Endometrium (tissue), 2 donors: ENCODE data around the gene RAB6D.
"Not testable (repeated sequence)": the region's sequence is repeated elsewhere in the genome, so short reads cannot be mapped to it uniquely, and the experiment has no call there.

ENCODE experiments used
- FAIRE-seq: peaks from 2 replicates; lab custom pipeline; 2012; peaks lifted over from hg19 to GRCh38; lab: Jason Lieb, UNC
- donor health status: control.
- donor health status: control.

Gene RAB6D

GRCh38 chr2:131363703-131364186 lies at the start of gene RAB6D:
Gene RAB6D, minus strand, starts transcription at chr2:131364168. Its CDS starts 448 bp downstream, at chr2:131363720.
- not testable (repeated sequence) for FAIRE-seq

GRCh38 chr2:131413148-131413747 lies 49.3 kb upstream of the RAB6D start:
- peak; percentile 95 for FAIRE-seq

GRCh38 chr2:131410173-131410572 lies 46.2 kb upstream of the RAB6D start:
- FAIRE-seq = no peak

GRCh38 chr2:131408778-131409177 lies 44.8 kb upstream of the RAB6D start:
- no peak for FAIRE-seq

DNA sequence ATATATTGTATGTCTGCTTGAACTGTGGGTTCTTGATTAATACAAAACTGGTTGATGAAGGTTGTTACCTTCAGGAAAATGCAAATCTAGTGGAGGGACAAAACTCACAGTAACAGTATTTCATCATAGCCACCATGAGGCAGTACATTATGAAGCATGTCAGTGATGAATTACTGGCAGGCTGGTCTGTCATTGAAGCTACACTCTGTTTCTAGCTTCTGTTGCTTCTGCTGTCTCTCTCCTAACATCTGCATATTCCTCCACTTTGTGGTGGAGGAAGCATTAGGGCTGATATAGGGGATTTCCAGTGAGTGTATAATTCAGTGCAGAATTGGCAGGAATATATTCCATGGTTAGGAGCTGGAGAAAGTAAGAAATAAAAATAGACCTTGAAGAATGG lies 44.2 kb upstream of the RAB6D start:
- FAIRE-seq = no peak

DNA sequence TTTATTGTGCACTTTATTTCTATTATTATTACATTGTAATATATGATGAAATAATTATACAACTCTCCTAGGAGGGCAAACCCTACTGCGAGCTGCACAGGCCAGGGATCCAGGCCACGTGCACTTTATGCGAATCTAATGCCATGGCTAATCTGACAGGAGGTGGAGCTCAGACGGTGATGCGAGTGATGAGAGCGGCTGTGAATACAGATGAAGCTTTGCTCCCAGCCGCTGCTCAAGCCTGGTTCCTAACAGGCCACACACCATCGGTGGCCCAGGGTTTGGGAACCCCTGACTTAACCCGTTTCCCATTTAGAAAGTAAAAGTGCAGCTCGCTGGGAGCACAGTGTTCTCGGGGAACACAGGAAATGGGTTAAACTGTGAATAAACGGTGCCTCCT lies 40.8 kb upstream of the RAB6D start:
- FAIRE-seq = no peak

DNA sequence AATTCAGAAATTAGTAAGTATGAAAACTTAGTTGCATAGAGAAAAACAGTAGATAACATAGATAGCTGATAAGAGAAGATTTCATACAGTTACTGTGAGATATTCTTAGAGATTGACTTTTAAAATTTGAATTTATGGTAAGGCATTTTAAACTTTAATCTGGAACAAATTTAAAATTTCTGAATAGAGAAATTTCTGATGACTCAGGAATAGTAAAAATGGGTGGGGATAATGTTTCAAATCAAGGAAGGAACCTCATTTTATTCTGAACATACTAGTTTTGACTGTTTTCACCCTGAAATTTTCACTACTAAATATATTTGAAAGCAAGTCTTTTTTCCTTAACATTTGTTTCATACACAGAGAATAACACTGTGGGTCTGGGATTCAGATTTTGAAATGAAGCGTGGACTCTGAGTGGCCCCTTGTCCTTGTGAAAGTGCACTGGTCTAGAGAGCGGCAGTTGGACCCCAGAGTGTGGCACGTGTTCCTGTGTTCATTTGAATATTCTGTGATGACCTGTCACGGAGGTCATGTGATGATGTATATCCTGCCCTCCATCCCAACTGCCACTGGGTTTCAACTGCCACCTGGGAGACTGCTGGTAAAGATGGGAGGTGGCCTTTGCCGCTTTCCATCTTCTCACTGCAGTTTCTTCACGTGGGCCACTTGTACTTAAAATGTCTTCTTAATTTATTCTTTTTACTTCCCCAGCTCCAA lies 38.5 kb upstream of the RAB6D start:
- no peak for FAIRE-seq

DNA sequence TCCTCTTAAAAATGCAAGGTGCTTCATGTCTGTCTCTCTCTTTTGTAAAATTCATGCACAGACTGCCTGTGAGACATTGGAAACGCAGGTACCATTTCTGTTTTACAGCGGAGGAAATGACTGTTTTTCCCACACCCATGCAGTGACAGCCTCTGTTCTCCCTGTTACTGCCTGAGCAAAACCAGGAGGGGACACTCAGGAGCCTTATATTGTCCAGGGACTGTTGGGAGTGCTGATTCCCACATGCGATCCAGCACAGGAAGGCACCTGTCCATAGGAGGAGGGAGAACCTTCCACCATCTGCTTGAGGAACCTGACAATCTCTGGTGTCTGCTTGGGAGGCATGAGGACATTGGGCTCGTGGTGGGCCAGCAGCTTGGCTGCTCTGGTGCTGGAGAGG lies 36.9 kb upstream of the RAB6D start:
- no peak for FAIRE-seq

DNA sequence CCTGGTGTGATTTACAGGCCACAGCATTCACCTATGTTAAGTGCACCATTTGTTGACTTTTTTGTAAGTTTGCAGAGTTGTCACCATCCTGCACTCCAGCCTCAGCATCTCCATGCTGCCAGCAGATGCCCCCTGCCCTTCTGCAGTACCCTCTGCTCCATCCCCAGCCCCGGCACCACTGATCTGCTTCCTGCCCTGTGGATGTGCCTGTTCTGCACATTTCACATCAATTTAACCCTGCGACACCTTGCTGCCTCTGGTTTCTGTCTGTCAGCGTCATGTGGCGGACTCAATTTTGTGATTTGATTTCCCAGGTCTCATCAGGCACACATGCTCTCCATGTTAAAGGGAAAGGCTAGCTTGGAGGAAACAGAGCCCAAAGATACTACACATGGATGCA lies 36.5 kb upstream of the RAB6D start:
- FAIRE-seq = not testable (repeated sequence)

GRCh38 chr2:131396209-131396608 lies 32.2 kb upstream of the RAB6D start:
- FAIRE-seq = peak; percentile 81

- FAIRE-seq = not testable (repeated sequence)
Measured at GRCh38 chr2:131395024-131395645, 31.2 kb upstream of the RAB6D start.

- FAIRE-seq = no peak
Measured at GRCh38 chr2:131394147-131394931, 30.4 kb upstream of the RAB6D start.

GRCh38 chr2:131391953-131392352 lies 28.0 kb upstream of the RAB6D start:
- not testable (repeated sequence) for FAIRE-seq

DNA sequence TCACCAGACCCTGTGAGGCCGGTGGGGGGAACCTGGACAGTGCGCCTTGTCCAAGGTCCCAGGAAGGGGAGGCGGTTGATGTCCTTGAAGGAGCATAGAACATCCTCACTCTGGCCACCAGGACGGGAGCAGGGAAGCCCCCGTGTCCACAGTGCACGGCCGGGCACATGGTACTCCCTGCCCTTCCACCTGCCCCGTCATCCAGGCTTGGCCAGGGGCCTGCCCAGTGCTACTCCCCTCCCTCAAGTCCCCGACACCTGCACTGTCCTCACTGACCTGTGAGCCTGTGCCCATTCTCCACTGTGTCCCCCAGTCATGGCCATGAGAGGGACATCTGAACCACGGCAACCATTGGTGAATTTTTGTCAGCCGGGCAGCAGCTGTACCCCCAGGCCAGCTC lies 27.5 kb upstream of the RAB6D start:
- not testable (repeated sequence) for FAIRE-seq

GRCh38 chr2:131390495-131391130 lies 26.6 kb upstream of the RAB6D start:
- not testable (repeated sequence) for FAIRE-seq

DNA sequence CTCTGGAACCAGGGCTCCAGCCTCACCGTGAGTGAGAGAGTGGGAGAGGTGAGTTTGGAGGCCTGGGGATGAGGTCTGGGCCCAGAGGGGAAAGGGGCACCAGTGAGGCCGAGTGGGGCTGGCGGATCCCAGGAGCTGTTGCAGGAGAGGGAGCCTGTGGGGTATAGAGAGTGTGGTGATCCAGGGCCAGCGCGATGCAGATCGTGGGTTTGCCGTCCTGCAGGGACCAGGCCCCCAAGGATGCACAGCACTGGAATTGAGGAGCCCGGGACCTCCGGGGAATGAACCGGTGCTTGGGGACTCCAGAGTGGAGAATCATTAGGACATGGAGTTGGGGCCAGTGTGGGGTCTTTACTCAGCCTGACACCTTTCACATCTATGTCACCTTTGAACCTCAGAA lies 25.7 kb upstream of the RAB6D start:
- FAIRE-seq = no peak

- FAIRE-seq = not testable (repeated sequence)
Measured at GRCh38 chr2:131388834-131389233, 24.9 kb upstream of the RAB6D start.

GRCh38 chr2:131373111-131373510 lies 9.1 kb upstream of the RAB6D start:
- not testable (repeated sequence) for FAIRE-seq

GRCh38 chr2:131369954-131370353 lies 6.0 kb upstream of the RAB6D start:
- no peak for FAIRE-seq

GRCh38 chr2:131368493-131369066 lies 4.6 kb upstream of the RAB6D start:
- FAIRE-seq = not testable (repeated sequence)

DNA sequence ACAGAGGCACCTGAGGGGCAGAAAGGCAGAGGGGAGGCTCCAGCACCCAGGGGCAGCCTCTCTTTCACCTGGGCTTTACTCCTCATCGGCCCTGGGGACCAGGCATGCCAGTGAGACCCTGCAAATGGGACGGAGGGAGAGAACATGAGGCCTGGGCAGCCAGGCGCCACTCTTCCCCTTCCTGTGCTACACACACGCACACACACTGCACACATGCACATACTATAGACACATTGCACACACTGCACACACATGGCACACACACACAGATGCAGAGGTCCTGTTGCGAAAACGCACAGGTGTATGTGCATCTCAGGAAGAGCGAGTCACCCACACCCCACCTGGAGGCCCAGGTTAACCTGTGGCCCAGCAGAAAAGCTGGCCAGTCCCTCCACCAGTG lies 3.4 kb upstream of the RAB6D start:
- FAIRE-seq = no peak

GRCh38 chr2:131366643-131367042 lies 2.7 kb upstream of the RAB6D start:
- no peak for FAIRE-seq
